Prostate gland (tissue), 2 donors: ENCODE data around the gene SMIM12.
"Not testable (repeated sequence)": the region's sequence is repeated elsewhere in the genome, so short reads cannot be mapped to it uniquely, and the experiment has no call there.

Source experiments
- POLR2A ChIP-seq: fragments of 450-650 bp; IDR thresholded peaks from one replicate; pipeline ENCODE4 v1.6.1; 2016; ENCODE audit warnings: antibody characterized with exemption, mild to moderate bottlenecking
- POLR2AphosphoS5 ChIP-seq: sonication (generic); formaldehyde crosslinking; IDR thresholded peaks from one replicate; pipeline ENCODE4 v1.6.1; 2017; ENCODE audit warnings: antibody characterized with exemption
- TF ChIP-seq, protein P1 (sequence below), 4 experiments: fragments of 200-600 bp in 2 of 4; fragments of 450-650 bp in 2 of 4; sonication (generic) in 2 of 4; IDR thresholded peaks; 1 replicate in 3 of 4; 2 replicates in 1 of 4; pipeline ENCODE4 v1.5.1; 2016 to 2019; ENCODE audit warnings: antibody characterized with exemption in 4 of 4, mild to moderate bottlenecking in 2 of 4, moderate library complexity in 2 of 4

DNA sequence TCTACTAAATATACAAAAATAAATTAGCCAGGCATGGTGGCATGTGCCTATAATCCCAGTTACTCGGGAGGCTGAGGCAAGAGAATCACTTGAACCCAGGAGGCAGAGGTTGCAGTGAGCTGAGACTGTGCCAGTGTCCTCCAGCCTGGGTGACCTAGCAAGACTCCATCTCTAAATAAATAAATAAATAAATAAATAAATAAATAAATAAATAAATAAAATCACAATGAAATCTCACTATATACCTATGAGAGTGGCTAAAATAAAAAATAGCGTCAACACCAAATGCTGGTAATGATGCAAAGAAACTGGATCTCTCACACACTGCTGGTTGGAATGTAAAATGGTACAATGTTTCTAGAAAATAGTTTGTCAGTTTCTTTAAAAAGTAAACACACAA, 40.7 kb downstream of the SMIM12 start:
- TF ChIP-seq POLR2AphosphoS5, POLR2A: not testable (repeated sequence)
- TF ChIP-seq, protein P1, sequence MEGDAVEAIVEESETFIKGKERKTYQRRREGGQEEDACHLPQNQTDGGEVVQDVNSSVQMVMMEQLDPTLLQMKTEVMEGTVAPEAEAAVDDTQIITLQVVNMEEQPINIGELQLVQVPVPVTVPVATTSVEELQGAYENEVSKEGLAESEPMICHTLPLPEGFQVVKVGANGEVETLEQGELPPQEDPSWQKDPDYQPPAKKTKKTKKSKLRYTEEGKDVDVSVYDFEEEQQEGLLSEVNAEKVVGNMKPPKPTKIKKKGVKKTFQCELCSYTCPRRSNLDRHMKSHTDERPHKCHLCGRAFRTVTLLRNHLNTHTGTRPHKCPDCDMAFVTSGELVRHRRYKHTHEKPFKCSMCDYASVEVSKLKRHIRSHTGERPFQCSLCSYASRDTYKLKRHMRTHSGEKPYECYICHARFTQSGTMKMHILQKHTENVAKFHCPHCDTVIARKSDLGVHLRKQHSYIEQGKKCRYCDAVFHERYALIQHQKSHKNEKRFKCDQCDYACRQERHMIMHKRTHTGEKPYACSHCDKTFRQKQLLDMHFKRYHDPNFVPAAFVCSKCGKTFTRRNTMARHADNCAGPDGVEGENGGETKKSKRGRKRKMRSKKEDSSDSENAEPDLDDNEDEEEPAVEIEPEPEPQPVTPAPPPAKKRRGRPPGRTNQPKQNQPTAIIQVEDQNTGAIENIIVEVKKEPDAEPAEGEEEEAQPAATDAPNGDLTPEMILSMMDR (IDR thresholded peaks at IDR 0.05), result not testable (repeated sequence)
